Measurements from ENCODE around the gene ZDHHC7.

GRCh38 chr16:84957792-84958191 lies 53.5 kb downstream of the ZDHHC7 start:
- TF ChIP-seq POLR2A (IDR thresholded peaks at IDR 0.05) = no peak
- TF ChIP-seq, protein P1, sequence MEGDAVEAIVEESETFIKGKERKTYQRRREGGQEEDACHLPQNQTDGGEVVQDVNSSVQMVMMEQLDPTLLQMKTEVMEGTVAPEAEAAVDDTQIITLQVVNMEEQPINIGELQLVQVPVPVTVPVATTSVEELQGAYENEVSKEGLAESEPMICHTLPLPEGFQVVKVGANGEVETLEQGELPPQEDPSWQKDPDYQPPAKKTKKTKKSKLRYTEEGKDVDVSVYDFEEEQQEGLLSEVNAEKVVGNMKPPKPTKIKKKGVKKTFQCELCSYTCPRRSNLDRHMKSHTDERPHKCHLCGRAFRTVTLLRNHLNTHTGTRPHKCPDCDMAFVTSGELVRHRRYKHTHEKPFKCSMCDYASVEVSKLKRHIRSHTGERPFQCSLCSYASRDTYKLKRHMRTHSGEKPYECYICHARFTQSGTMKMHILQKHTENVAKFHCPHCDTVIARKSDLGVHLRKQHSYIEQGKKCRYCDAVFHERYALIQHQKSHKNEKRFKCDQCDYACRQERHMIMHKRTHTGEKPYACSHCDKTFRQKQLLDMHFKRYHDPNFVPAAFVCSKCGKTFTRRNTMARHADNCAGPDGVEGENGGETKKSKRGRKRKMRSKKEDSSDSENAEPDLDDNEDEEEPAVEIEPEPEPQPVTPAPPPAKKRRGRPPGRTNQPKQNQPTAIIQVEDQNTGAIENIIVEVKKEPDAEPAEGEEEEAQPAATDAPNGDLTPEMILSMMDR (IDR thresholded peaks at IDR 0.05) = no peak

All from body of pancreas (tissue), 4 donors.